T-helper 1 cell treated with Interleukin-12 subunit alpha and Interleukin-12 subunit beta and Interleukin-4 antibody, amounts not matched to agents 30 ng/mL and 1 ng/mL, for 36 hours (primary cell): ENCODE results near the gene TMEM258. TPM values are rescaled to one million over a fixed set of nuclear protein-coding genes. Genes with fewer than 3 reads are reported as not detected.

Experiments
- intact Hi-C: fragments of 100-400 bp; cut with micrococcal nuclease; formaldehyde crosslinking; loops from one replicate; pipeline ENCODE4 v1.15.1; 2024
- total RNA-seq: library from RNA; stranded (reverse); gene quantifications from 2 replicates; pipeline ENCODE4 v1.2.3, GENCODE V29; 2022

Gene TMEM258
- total RNA-seq, 1 donor from 2014 or later, result 173 TPM

- intact Hi-C loops, result no loop called here
These were observed 30.2 kb downstream of the TMEM258 start for GRCh38 chr11:61762223-61762615.

- intact Hi-C loops, result no loop called here
These were observed 30.8 kb downstream of the TMEM258 start for GRCh38 chr11:61761440-61762222.

- intact Hi-C loops, result no loop called here
These were observed 31.5 kb downstream of the TMEM258 start for GRCh38 chr11:61760946-61761345.

GRCh38 chr11:61757213-61757862 is 35.1 kb downstream of the TMEM258 start:
- intact Hi-C loops, result no loop called here

GRCh38 chr11:61756452-61757212 is 35.8 kb downstream of the TMEM258 start:
- intact Hi-C loops, result no loop called here

- intact Hi-C loops, result no loop called here
These were observed 36.3 kb downstream of the TMEM258 start for GRCh38 chr11:61756147-61756451.

GRCh38 chr11:61754534-61755482 is 37.6 kb downstream of the TMEM258 start:
- intact Hi-C loops, result loop anchor here (5.0 kb wide), 1 partner anchor 327 kb away; no protein-coding TSS in a partner anchor

GRCh38 chr11:61753672-61754071 is 38.7 kb downstream of the TMEM258 start:
- intact Hi-C loops, result loop anchor here (5.0 kb wide), 1 partner anchor 329 kb away; no protein-coding TSS in a partner anchor

GRCh38 chr11:61752925-61753521 is 39.4 kb downstream of the TMEM258 start:
- intact Hi-C loops, result loop anchor here (1.0 to 5.0 kb wide), 2 partner anchors 23 to 329 kb away; no protein-coding TSS in a partner anchor

GRCh38 chr11:61752117-61752924 is 40.1 kb downstream of the TMEM258 start, which contains the start of gene MYRF:
Gene MYRF (plus strand): TSS chr11:61752636. CDS start chr11:61752745, 109 bp downstream.
- intact Hi-C loops, result loop anchor here (1.0 to 5.0 kb wide), 2 partner anchors 24 to 330 kb away; no protein-coding TSS in a partner anchor

- intact Hi-C loops, result loop anchor here (5.0 kb wide), 1 partner anchor 331 kb away; no protein-coding TSS in a partner anchor
These were observed 41.0 kb downstream of the TMEM258 start for GRCh38 chr11:61751384-61751783.

GRCh38 chr11:61750631-61751273 is 41.6 kb downstream of the TMEM258 start:
- intact Hi-C loops, result loop anchor here (5.0 kb wide), 1 partner anchor 332 kb away; no protein-coding TSS in a partner anchor

- intact Hi-C loops, result loop anchor here (5.0 kb wide), 1 partner anchor 333 kb away; no protein-coding TSS in a partner anchor
These were observed 42.7 kb downstream of the TMEM258 start for GRCh38 chr11:61749591-61750217.

GRCh38 chr11:61747967-61748285 is 44.5 kb downstream of the TMEM258 start:
- intact Hi-C loops, result loop anchor here (2.0 kb wide), 1 partner anchor 361 kb away; no protein-coding TSS in a partner anchor

- intact Hi-C loops, result loop anchor here (2.0 kb wide), 1 partner anchor 361 kb away; no protein-coding TSS in a partner anchor
These were observed 45.0 kb downstream of the TMEM258 start for GRCh38 chr11:61747192-61747966.

GRCh38 chr11:61746442-61747191 is 45.8 kb downstream of the TMEM258 start:
- intact Hi-C loops, result loop anchor here (2.0 kb wide), 1 partner anchor 362 kb away; no protein-coding TSS in a partner anchor
